Mesenchymal stem cell (in vitro differentiated cells and primary cell): ENCODE measurements around the gene NFIB.
A peak's percentile ranks its signal among the peaks of the same experiment; 100 is the strongest.

ENCODE experiments used
- DNase-seq: peaks from one replicate; pipeline ENCODE4 v3.0.0-alpha.2; 2013
- H2AFZ ChIP-seq: one replicate; pipeline ENCODE4 v1.6.1; 2013; ENCODE audit warnings: low read depth, mild to moderate bottlenecking, control low read depth, inconsistent platforms, low read length, moderate library complexity
- H2AK5ac ChIP-seq: 2 replicates; pipeline ENCODE4 v1.6.1; 2013; ENCODE audit warnings: low read length, moderate library complexity, mild to moderate bottlenecking, inconsistent platforms; ENCODE audit not compliant: severe bottlenecking
- H2BK120ac ChIP-seq: one replicate; pipeline ENCODE4 v1.6.1; 2013; ENCODE audit warnings: low read depth, mild to moderate bottlenecking, inconsistent platforms, low read length, moderate library complexity
- H2BK12ac ChIP-seq, 2 experiments: one replicate each; pipeline ENCODE4 v1.6.1; 2013; ENCODE audit warnings: inconsistent platforms in 2 of 2, low read length in 2 of 2, mild to moderate bottlenecking in 2 of 2, moderate library complexity in 2 of 2, control low read depth in 1 of 2
- H2BK15ac ChIP-seq: one replicate; pipeline ENCODE4 v1.6.1; 2013; ENCODE audit warnings: mild to moderate bottlenecking, low read depth, inconsistent platforms; ENCODE audit not compliant: poor library complexity, severe bottlenecking
- H2BK5ac ChIP-seq: 2 replicates; pipeline ENCODE4 v1.6.1; 2013; ENCODE audit warnings: low read depth, mild to moderate bottlenecking, low read length, control low read depth, inconsistent platforms; ENCODE audit not compliant: poor library complexity, severe bottlenecking
- H3K14ac ChIP-seq, 2 experiments: one replicate each; pipeline ENCODE4 v1.6.1; 2013; ENCODE audit warnings: inconsistent platforms in 2 of 2, low read length in 2 of 2, control low read depth in 1 of 2, mild to moderate bottlenecking in 1 of 2, moderate library complexity in 1 of 2
- H3K18ac ChIP-seq, 2 experiments: one replicate each; pipeline ENCODE4 v1.6.1; 2013; ENCODE audit warnings: inconsistent platforms in 2 of 2, low read length in 2 of 2, control low read depth in 1 of 2, low read depth in 1 of 2, mild to moderate bottlenecking in 1 of 2
- H3K23ac ChIP-seq, 2 experiments: one replicate each; pipeline ENCODE4 v1.6.1; 2013; ENCODE audit warnings: inconsistent platforms in 2 of 2, low read length in 2 of 2, mild to moderate bottlenecking in 2 of 2, moderate library complexity in 2 of 2, control low read depth in 1 of 2
- H3K27ac ChIP-seq: 2 replicates; pipeline ENCODE4 v1.5.1; 2013; ENCODE audit warnings: mild to moderate bottlenecking, moderate library complexity, low read length, control low read depth, inconsistent platforms; ENCODE audit not compliant: poor library complexity, severe bottlenecking
- H3K27me3 ChIP-seq, 2 experiments: 2 replicates each; pipeline versions ENCODE4 v1.6.1 to v1.7.0; 2013; ENCODE audit warnings: low read length in 2 of 2, mild to moderate bottlenecking in 2 of 2, moderate library complexity in 2 of 2, control low read depth in 1 of 2, inconsistent platforms in 1 of 2; ENCODE audit not compliant: control insufficient read depth in 1 of 2, insufficient read depth in 1 of 2
- H3K36me3 ChIP-seq, 2 experiments: 2 replicates each; pipeline versions ENCODE4 v1.6.1 to v1.7.0; 2013; ENCODE audit warnings: low read length in 2 of 2, control low read depth in 1 of 2, inconsistent platforms in 1 of 2, low read depth in 1 of 2, mild to moderate bottlenecking in 1 of 2; ENCODE audit not compliant: insufficient read depth in 2 of 2, control insufficient read depth in 1 of 2
- H3K4ac ChIP-seq, 2 experiments: one replicate each; pipeline ENCODE4 v1.6.1; 2013; ENCODE audit warnings: inconsistent platforms in 2 of 2, low read length in 2 of 2, mild to moderate bottlenecking in 2 of 2, moderate library complexity in 2 of 2, control low read depth in 1 of 2, low read depth in 1 of 2
- H3K4me1 ChIP-seq: 2 replicates; pipeline ENCODE4 v1.6.1; 2013; ENCODE audit warnings: low read depth, low read length, control low read depth; ENCODE audit not compliant: control insufficient read depth, insufficient read depth
- H3K4me2 ChIP-seq: 2 replicates; pipeline ENCODE4 v1.6.1; 2013; ENCODE audit warnings: low read length, mild to moderate bottlenecking, inconsistent platforms; ENCODE audit not compliant: poor library complexity, severe bottlenecking
- H3K4me3 ChIP-seq, 2 experiments: 2 replicates each; pipeline versions ENCODE4 v1.5.1 to v1.7.0; 2013; ENCODE audit warnings: low read length in 2 of 2, mild to moderate bottlenecking in 2 of 2, control low read depth in 1 of 2, low read depth in 1 of 2; ENCODE audit not compliant: insufficient read depth in 1 of 2
- H3K79me1 ChIP-seq: replicated peaks from 2 replicates; pipeline ENCODE4 v1.6.1; 2013; ENCODE audit warnings: mild to moderate bottlenecking, control low read depth, low read length, inconsistent platforms; ENCODE audit not compliant: poor library complexity, severe bottlenecking
- H3K9ac ChIP-seq: 2 replicates; pipeline ENCODE4 v1.7.0; 2013; ENCODE audit warnings: mild to moderate bottlenecking, low read length, moderate library complexity
- H3K9me3 ChIP-seq: 2 replicates; pipeline ENCODE4 v1.7.0; 2013; ENCODE audit warnings: mild to moderate bottlenecking, low read length; ENCODE audit not compliant: control insufficient read depth
- H4K8ac ChIP-seq: one replicate; pipeline ENCODE4 v1.6.1; 2013; ENCODE audit warnings: inconsistent platforms, mild to moderate bottlenecking, low read length, moderate library complexity
- H4K91ac ChIP-seq: one replicate; pipeline ENCODE4 v1.6.1; 2013; ENCODE audit warnings: mild to moderate bottlenecking, low read length, inconsistent platforms
- WGBS: methylation state at CpG from one replicate; pipeline ENCODE4 v1.1.7; 2013; ENCODE audit warnings: mixed read lengths; 5-methylcytosine and 5-hydroxymethylcytosine counted together

The NFIB gene

DNA sequence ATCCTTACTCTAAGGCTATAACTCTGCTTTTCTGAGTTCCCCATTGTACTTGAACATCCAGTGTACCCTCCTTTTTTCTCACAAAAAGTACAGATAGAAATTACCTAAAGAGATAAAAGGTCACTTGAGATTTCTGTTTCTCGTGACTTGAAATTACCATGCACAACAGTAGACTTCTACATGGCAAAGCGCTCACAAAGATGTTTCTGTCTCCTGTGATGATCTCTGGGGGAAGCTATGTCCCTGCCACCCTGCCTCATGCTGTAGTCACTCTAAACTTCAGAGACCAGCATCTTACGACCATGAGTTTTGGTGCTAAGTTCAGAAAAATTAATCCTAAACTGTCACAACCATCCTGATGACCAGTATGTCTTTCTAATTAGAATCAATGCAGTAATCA lies 36.2 kb downstream of the NFIB start:
- Histone ChIP-seq H2BK120ac (no peak overlapping the region), H4K91ac (no peak overlapping the region), H3K4me2 (no peak overlapping the region), H3K4me1 (peaks cover 3% of the 10 kb centered on the region), H3K18ac (no peak overlapping the region), H4K8ac (no peak overlapping the region), H2BK15ac (no peak overlapping the region), H2BK12ac (peak overlapping the region in 1 of 2 experiments; percentile 38), H3K9me3 (no peaks in the 10 kb centered on the region), H3K27ac (no peak overlapping the region), H3K27me3 (no peaks in the 10 kb centered on the region), H3K9ac (no peak overlapping the region), H3K4ac (no peak overlapping the region), H3K14ac (no peak overlapping the region), H2AFZ (no peak overlapping the region), H3K23ac (no peak overlapping the region), H3K79me1 (peaks cover 8% of the 10 kb centered on the region), H3K36me3 (peaks cover 0 to 5% of the 10 kb centered on the region in 2 experiments), H2BK5ac (no peak overlapping the region), H2AK5ac (no peak overlapping the region), H3K4me3 (peak overlapping the region in 1 of 2 experiments; percentile 43)
- DNase-seq = no peak
- WGBS = 96% methylated on average over 3 of the region's 3 CpGs

DNA sequence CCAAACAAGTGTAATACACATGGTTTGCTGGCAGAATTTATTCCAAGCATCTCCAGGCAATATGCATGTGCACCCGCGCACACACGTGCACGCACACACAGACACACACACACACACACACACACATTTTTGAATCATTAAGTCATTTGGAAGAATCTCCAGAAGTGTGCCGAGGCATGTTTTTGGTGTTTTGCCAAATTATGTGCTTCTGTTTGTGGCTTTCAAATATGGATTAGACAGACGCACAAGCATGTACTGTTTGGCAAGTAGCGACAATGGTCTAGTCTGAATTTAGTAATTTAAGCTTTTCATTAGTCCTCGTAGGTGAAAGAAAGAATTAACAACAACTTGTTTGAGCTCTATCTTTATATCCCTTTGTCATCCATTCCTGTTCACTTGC lies 36.7 kb downstream of the NFIB start:
- WGBS = 43% methylated on average over 6 of the region's 8 CpGs
- Histone ChIP-seq H2BK120ac (no peak overlapping the region), H4K91ac (no peak overlapping the region), H3K14ac (no peak overlapping the region), H2AFZ (no peak overlapping the region), H3K9me3 (no peaks in the 10 kb centered on the region), H3K27me3 (no peaks in the 10 kb centered on the region), H4K8ac (no peak overlapping the region), H3K79me1 (peaks cover 4% of the 10 kb centered on the region), H3K4me3 (peak overlapping the region in 1 of 2 experiments; percentile 43), H3K4me1 (peaks cover 3% of the 10 kb centered on the region), H2BK12ac (no peak overlapping the region), H3K27ac (no peak overlapping the region), H3K4ac (no peak overlapping the region), H3K36me3 (peaks cover 0 to 5% of the 10 kb centered on the region in 2 experiments), H3K18ac (no peak overlapping the region), H2BK5ac (no peak overlapping the region), H3K4me2 (no peak overlapping the region), H3K23ac (no peak overlapping the region), H3K9ac (peak overlapping the region; percentile 20), H2AK5ac (no peak overlapping the region), H2BK15ac (no peak overlapping the region)
- DNase-seq = peak; percentile 59

DNA sequence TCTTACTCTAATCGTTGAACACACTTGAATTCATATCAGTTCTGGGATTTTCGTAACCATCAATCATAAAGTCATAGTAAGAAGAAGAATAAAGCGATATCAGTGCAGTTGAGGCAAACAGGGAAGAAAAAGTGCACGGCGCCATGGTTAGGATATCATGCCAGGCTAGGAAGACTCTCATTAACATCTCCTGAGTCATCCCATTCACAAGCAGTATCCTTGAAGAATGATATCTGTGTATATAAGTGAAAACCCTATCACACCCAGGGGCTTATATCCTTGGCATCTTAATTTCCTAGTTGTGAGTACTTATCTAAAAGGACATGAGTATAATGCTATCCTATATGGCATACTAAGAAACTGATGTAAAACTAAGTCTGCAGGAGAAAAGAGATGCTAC lies 38.6 kb downstream of the NFIB start:
- H3K23ac ChIP-seq = no peak overlapping the region
- no peaks in the 10 kb centered on the region for H3K9me3 ChIP-seq
- H3K9ac ChIP-seq = no peak overlapping the region
- H3K36me3 ChIP-seq = peaks cover 0 to 5% of the 10 kb centered on the region in 2 experiments
- peaks cover 4% of the 10 kb centered on the region for H3K79me1 ChIP-seq
- no peak overlapping the region for H2BK120ac ChIP-seq
- H2AFZ ChIP-seq = no peak overlapping the region
- H2BK5ac ChIP-seq = no peak overlapping the region
- no peak overlapping the region for H4K8ac ChIP-seq
- H3K4me3 ChIP-seq = no peak overlapping the region
- H3K27ac ChIP-seq = no peak overlapping the region
- no peak overlapping the region for H3K4ac ChIP-seq
- no peak overlapping the region for H2BK15ac ChIP-seq
- no peak overlapping the region for H3K14ac ChIP-seq
- H3K4me1 ChIP-seq = peaks cover 7% of the 10 kb centered on the region
- DNase-seq = peak; percentile 22
- H3K4me2 ChIP-seq = no peak overlapping the region
- WGBS = 85% methylated on average over 3 of the region's 5 CpGs
- no peak overlapping the region for H3K18ac ChIP-seq
- no peaks in the 10 kb centered on the region for H3K27me3 ChIP-seq
- no peak overlapping the region for H4K91ac ChIP-seq
- H2BK12ac ChIP-seq = no peak overlapping the region
- no peak overlapping the region for H2AK5ac ChIP-seq

DNA sequence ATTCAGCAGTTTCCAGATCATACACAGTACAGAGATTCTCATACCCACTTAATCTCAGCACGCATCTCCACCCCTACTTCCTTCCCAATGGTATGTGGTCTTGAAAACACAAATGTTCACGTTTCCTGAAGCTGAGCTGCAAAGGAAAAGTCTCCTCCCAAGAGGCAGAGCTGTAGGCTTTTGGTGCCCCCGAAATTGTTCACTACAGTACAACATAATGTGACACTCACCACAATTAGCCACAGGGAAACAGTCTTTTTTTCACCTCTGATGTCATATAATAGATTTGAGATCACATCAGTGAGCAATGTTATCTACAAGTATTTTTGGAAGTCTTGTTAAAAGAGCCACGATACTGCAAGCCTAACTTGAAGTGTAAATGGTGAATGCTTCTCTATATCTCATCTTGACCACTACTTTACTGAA lies 40.2 kb downstream of the NFIB start:
- H3K79me1 ChIP-seq = peaks cover 2% of the 10 kb centered on the region

More for the DNA sequence above, 40.2 kb downstream of the NFIB start:
- H3K4ac ChIP-seq = no peak overlapping the region
- no peak overlapping the region for H3K14ac ChIP-seq
- no peak overlapping the region for H3K23ac ChIP-seq
- 15% methylated on average over 3 of the region's 4 CpGs for WGBS
- no peak overlapping the region for H2AFZ ChIP-seq
- peak overlapping the region; percentile 54 to 81 for H2BK12ac ChIP-seq
- peak overlapping the region; percentile 80 for H2BK5ac ChIP-seq
- no peak overlapping the region for H2BK120ac ChIP-seq
- DNase-seq = peak; percentile 21
- no peak overlapping the region for H2BK15ac ChIP-seq
- H3K4me3 ChIP-seq = peak overlapping the region in 1 of 2 experiments; percentile 22
- no peaks in the 10 kb centered on the region for H3K9me3 ChIP-seq
- H3K27me3 ChIP-seq = no peaks in the 10 kb centered on the region
- H4K91ac ChIP-seq = no peak overlapping the region
- H3K36me3 ChIP-seq = no peaks in the 10 kb centered on the region
- H3K4me2 ChIP-seq = peak overlapping the region; percentile 63
- peak overlapping the region; percentile 31 for H2AK5ac ChIP-seq
- H3K27ac ChIP-seq = peak overlapping the region; percentile 92
- peak overlapping the region; percentile 68 for H3K9ac ChIP-seq
- peak overlapping the region in 1 of 2 experiments; percentile 58 for H3K18ac ChIP-seq
- H4K8ac ChIP-seq = peak overlapping the region; percentile 47
- peaks cover 7% of the 10 kb centered on the region for H3K4me1 ChIP-seq
